HT1080 (cell line): ENCODE measurements around the gene KANK4. TPM values are rescaled to one million over a fixed set of nuclear protein-coding genes. Genes with fewer than 3 reads are reported as not detected.
"Not testable (repeated sequence)": the region's sequence is repeated elsewhere in the genome, so short reads cannot be mapped to it uniquely, and the experiment has no call there.

ENCODE experiments used
- DNase-seq: peaks from one replicate; pipeline ENCODE4 v3.0.0-alpha.2; 2015; ENCODE audit warnings: low read depth
- total RNA-seq: library from RNA; depleted of rRNA; stranded (reverse); fragments of >200 nt; shearing (Covaris generic); gene quantifications from 2 replicates; pipeline ENCODE4 v1.2.3, GENCODE V29; 2014

The KANK4 gene
- total RNA-seq, 1 experiment from 2014 or later = not detected

GRCh38 chr1:62240651-62241370, 78.4 kb downstream of the KANK4 start:
- DNase-seq = no peak

GRCh38 chr1:62239652-62240403, 79.4 kb downstream of the KANK4 start:
- not testable (repeated sequence) for DNase-seq

- no peak for DNase-seq
Observed at GRCh38 chr1:62238507-62238906, 80.7 kb downstream of the KANK4 start.

GRCh38 chr1:62237950-62238374, 81.3 kb downstream of the KANK4 start:
- DNase-seq = no peak

- no peak for DNase-seq
Observed at GRCh38 chr1:62237361-62237760, 81.9 kb downstream of the KANK4 start.

GRCh38 chr1:62235576-62235975, 83.7 kb downstream of the KANK4 start:
- no peak for DNase-seq

GRCh38 chr1:62234688-62235087, 84.5 kb downstream of the KANK4 start:
- DNase-seq = no peak

- DNase-seq = no peak
Observed at GRCh38 chr1:62233926-62234450, 85.2 kb downstream of the KANK4 start.

- no peak for DNase-seq
Observed at GRCh38 chr1:62232871-62233278, 86.4 kb downstream of the KANK4 start.

- DNase-seq = peak; percentile 71
Observed at GRCh38 chr1:62230718-62231117, 88.5 kb downstream of the KANK4 start.

- no peak for DNase-seq
Observed at GRCh38 chr1:62229932-62230331, 89.3 kb downstream of the KANK4 start.

GRCh38 chr1:62229468-62229867, 89.8 kb downstream of the KANK4 start:
- DNase-seq = no peak

GRCh38 chr1:62228883-62229187, 90.4 kb downstream of the KANK4 start:
- DNase-seq = no peak

- no peak for DNase-seq
Observed at GRCh38 chr1:62228136-62228882, 90.9 kb downstream of the KANK4 start.

GRCh38 chr1:62227496-62227895, 91.7 kb downstream of the KANK4 start:
- DNase-seq = no peak

GRCh38 chr1:62224182-62224581, 95.1 kb downstream of the KANK4 start:
- no peak for DNase-seq

- DNase-seq = no peak
Observed at GRCh38 chr1:62222321-62222720, 96.9 kb downstream of the KANK4 start.

- no peak for DNase-seq
Observed at GRCh38 chr1:62221171-62221570, 98.1 kb downstream of the KANK4 start.

GRCh38 chr1:62220456-62220855, 98.8 kb downstream of the KANK4 start:
- DNase-seq = not testable (repeated sequence)

GRCh38 chr1:62218604-62219003, 100.6 kb downstream of the KANK4 start:
- DNase-seq = peak; percentile 27

- no peak for DNase-seq
Observed at GRCh38 chr1:62213075-62213914, 105.9 kb downstream of the KANK4 start.
